A172 (cell line): Measurements from ENCODE around the gene ARV1. TPM values are rescaled to one million over a fixed set of nuclear protein-coding genes. Genes with fewer than 3 reads are reported as not detected.
"Not testable (repeated sequence)": the region's sequence is repeated elsewhere in the genome, so short reads cannot be mapped to it uniquely, and the experiment has no call there.

Experiments
- DNase-seq: peaks from one replicate; pipeline ENCODE4 v3.0.0-alpha.2; 2015; ENCODE audit warnings: low spot score
- total RNA-seq: library from RNA; depleted of rRNA; stranded (reverse); fragments of >200 nt; shearing (Covaris generic); gene quantifications from 2 replicates; pipeline ENCODE4 v1.2.3, GENCODE V29; 2014

The ARV1 gene
- total RNA-seq, 1 experiment from 2014 or later = 69.1 TPM

DNA sequence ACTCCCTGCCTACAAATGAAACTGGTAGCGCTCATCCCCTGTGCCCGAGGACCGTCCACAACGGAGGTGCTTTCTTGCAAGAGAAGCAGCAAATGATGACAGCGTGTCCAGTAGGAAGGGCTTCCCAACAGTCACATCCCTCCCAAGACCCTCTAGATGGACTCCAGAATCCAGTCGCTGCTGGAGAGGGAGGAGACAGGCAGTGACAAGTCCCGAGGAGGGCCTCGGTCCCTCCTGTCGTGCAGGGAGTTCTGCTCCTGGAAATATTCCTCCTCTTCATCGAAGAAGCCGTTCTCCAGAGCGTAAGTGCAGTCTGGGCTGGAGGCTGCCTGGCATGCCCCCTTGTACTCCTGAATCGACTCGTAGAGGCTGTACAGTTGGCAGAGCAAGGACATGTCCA, 40.8 kb downstream of the ARV1 start:
- no peak for DNase-seq

DNA sequence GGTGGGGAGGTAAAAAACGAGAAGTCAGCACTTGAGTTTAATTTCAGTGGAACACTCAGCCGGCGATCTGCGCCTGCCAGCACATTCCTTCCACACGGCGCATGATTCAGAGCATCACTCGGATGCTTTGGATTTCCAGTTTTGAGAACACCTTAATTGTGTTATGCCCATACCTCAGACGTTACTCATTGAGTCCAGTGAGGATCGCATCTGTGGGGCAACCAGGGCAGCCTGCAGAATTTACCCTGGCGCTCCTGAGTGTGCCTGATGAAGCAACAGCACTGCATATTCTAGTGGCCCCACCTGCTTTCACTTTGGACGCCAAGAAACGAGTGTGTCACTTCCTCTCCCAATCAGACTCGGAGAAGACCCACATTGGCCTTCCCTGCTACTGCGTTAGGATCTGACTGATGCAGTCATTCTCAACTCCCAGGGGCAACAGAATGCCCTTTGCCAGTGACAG, 41.3 kb downstream of the ARV1 start:
- DNase-seq = peak; percentile 78

DNA sequence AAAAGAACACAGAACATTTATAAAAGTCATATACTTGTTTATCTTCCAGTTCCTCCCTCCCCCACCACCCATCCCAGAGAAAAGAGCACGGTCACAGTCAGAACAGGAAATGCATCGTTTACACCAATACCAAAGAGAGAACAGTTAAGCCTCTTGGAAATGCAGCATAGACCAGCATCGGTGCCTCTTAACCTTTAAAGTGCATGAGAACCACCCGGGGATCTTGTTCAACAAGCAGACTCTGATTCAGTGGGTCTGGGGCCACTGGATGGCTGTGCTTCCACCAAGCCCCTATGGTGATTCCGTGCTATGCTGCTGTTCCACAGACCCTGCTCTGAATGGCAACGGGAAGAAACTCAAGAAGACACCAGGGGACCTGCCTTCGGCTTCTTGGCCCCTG, 41.9 kb downstream of the ARV1 start:
- peak; percentile 16 for DNase-seq

DNA sequence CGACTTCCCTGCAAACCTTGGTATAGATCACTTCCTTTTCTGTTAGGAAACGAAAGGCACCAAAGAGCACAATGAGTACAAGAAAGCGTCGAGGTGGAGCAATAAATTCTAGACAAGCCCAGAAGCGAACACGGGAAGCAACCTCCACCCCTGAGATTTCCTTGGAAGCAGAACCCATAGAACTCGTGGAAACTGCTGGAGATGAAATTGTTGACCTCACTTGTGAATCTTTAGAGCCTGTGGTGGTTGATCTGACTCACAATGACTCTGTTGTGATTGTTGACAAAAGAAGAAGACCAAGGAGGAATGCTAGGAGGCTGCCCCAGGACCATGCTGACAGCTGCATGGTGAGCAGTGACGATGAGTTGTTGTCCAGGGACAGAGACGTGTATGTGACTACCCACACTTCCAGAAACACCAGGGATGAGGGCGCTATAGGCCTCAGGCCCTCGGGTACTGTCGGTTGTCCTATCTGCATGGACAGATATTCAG, 42.7 kb downstream of the ARV1 start:
- no peak for DNase-seq

DNA sequence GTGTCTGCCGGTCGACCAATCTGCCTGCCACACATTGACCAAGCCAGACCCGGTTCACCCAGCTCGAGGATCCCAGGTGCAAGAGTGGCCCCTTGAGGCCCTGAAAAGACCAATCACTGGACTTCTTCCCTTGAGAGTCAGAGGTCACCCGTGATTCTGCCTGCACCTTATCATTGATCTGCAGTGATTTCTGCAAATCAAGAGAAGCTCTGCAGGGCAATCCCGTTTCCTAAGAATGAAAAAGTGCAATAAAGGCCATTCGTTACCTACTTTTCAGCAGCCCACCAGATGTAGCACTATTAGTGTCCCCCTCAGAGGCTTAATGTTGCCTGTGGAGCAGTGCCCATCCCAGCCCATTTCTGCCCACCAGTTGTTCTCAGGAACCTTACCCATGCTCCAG, 43.6 kb downstream of the ARV1 start:
- DNase-seq = not testable (repeated sequence)

DNA sequence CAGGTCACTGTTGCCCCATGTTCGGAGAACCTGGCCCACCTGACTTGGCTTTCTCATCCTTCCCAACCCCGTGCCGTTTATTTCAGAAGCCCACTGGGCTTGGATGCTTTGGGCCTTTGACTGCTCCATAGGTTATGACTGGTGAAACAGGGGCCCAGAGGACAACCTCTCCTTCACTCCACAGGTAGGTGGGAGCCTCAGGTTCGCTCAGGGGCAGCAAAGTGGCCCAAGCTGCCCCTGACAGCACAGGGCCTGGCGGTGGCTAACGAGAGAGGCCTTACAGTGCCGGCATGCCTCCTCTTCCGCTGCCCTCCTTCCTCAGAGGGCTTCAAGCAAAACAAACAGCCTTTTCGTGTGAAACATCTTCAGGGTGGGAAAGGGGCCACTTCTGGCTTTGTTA, 44.3 kb downstream of the ARV1 start:
- DNase-seq = no peak

DNA sequence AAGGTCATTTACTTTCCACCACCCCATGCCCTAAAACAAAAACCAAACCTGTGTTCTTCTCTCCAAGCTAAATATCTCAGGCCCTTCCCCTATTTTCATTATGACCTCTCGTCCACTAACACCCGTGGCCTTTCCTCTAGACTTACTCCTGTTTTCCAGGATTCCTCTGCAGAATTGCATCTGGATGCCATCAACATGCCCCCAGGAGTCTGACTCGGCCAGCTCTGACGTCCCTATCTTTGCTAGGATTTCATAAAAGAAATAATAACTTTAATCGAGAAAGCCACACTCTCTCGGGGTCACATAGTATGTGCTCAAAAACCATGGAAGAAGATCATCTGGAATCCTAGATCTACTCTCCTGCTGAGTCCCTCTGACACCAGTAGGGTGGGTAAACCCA, 47.7 kb downstream of the ARV1 start:
- no peak for DNase-seq

DNA sequence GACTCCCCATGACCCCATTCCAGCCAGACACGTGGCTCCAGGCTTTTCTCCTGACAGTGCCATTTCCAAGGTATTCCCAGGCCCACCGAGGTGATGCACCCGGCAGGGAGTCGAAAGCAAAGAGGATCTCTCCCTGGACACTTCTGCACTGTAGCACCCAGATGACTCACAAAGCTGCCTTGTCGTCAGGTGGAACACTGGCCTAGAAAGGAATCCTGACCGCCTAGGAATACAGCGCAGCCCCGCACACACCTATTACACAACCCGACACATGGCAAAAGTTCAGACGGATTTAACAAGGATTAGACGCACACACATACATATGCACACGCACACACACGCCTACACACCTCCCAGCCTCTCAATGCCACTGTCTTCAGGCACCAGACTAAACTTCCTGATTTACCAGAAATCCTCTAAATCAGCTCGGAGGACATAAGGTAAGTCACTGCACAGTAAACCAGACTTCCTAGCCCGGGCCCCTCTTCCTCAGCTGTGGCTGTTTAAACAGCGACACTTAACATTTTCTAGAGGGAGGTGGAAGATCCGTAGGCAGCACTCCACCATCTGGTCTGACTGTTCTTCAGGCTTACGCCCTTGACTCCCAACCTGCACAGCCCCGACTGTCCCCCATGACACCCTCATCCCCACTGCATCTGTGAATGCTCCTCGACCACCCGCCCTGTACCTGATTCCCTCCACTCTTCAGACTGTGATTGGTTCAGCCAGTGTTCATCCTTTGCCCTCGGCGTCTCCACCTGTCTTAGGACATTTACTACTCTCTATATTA, 48.4 kb downstream of the ARV1 start:
- DNase-seq = no peak

DNA sequence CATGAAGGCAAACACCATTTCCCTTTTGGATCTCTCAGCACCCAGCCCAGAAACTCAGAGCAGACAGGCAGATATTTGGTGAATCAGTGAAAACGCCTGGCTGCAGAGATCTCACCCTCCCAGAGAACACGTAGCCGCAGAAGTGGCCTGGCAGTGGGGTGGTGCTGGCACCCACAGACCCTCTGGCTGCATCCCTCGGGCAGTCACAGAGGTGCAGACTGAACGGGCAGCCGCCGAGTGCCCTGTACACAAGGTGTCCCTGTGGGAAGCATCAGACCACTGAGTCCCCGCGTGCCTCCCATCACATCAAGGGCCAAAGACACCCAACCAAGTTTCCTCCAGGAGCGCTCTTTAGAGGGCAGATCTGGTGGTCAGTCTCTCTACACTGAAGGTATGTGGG, 49.1 kb downstream of the ARV1 start:
- DNase-seq = no peak

DNA sequence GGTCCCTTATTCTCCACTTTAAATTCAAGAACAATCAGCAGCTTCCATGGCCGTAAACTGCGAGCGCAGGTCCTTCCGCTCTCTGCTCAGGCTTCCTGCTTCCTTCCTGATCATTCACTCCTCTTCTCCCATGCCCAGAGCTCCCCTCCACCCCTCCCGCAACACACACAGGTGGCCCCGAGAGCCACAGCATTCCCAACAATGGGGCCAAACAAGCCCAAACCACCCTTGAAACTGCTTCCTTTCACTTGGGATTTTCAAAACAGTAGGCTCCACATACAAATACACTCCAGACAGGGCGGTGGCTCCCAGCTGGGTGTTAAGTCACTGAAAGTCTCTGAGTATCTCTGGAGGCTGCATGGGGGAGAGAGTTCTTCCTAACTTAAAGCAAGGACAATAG, 49.8 kb downstream of the ARV1 start:
- no peak for DNase-seq

DNA sequence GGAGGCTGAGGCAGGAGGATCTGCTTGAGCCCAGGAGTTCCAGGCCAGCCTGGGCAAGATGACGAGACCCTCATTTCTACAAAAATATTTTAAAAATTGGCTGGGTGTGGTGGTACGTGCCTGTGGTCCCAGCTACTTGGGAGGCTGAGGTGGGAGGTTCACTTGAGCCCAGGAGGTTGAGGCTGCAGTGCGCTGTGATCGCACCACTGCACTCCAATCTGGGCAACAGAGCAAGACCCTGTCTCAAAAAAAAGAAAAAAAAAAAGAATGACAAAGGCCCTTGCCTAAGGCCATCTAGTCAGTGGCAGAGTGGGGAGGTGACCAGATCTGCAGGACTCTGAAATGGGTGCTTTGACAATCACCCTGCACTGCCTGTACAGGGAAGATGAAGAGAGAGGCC, 50.4 kb downstream of the ARV1 start:
- not testable (repeated sequence) for DNase-seq

DNA sequence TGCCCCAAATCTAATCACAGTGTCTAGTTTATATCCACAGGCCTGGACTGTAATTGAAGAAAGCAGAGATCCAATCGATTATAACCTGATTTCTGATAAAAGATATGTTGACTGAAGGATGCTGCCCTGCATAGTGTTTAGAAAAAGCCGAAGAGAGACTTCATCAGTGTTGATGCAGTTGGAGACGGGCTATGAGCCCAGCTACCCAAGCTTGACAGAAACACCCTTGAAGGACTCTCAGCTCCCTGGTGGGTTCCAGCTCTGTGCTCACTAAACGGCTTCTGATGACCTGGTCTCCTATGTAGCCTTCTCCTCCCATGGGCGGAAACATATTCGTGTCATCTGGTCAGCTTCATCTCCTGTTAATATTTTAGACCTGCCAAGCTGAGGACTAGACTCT, 50.9 kb downstream of the ARV1 start:
- DNase-seq = no peak

DNA sequence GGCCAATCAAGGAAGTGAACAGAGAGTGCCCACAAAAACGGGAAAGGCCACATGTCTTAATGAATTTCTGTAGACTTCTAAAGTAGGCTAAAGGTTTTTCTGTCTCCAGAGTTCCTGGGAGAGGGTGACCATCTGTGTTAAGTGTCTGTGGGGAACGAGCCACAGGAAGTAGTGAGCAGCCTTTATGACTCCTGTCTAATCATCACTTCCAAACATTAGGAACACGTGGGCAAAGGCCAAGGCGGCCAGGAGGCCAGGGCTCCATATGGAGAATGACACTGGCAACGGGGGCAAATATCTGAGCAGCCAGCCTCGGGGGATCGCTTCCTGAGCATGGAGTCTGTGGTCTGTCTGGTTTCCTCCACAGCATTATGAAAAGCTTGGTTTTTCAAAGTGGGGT, 54.1 kb downstream of the ARV1 start:
- DNase-seq = no peak

DNA sequence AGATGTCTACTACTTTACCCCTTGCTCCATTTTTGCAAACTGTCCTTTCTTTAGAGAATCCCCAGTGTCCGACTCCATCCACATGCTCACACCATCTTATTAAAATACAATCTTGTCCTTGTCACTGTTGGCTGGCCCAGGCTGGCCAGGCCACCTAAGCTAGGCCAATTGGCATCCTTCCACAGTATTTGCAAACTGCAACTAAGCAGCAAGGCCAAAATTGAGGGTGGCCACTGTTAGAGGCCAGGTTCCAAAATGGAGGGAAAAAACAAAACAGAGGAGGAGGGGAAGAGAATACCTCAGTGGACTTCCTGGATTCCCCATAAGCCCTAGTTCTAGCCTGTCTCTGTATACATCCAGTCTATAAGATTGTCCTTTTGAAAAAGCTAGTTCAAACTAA, 56.9 kb downstream of the ARV1 start:
- no peak for DNase-seq

DNA sequence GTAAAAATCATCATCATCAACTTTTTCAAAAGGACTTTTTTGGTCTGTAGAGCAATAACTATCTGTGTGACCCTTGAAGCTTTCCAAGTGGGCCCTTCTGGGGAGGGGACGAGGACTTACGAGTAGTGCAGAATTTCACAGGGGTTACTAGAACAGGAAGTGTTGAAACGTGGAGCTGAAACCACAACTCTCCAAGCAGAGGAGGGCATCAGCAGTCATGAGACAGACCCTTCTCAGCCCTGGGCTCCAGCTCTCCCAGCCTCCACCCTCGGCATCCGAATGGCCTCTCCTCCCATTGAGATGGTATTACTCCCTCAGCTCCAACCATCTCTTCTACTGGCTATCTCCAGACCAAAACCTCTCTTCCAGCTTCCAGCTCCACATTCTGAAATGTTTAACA, 57.5 kb downstream of the ARV1 start:
- no peak for DNase-seq

DNA sequence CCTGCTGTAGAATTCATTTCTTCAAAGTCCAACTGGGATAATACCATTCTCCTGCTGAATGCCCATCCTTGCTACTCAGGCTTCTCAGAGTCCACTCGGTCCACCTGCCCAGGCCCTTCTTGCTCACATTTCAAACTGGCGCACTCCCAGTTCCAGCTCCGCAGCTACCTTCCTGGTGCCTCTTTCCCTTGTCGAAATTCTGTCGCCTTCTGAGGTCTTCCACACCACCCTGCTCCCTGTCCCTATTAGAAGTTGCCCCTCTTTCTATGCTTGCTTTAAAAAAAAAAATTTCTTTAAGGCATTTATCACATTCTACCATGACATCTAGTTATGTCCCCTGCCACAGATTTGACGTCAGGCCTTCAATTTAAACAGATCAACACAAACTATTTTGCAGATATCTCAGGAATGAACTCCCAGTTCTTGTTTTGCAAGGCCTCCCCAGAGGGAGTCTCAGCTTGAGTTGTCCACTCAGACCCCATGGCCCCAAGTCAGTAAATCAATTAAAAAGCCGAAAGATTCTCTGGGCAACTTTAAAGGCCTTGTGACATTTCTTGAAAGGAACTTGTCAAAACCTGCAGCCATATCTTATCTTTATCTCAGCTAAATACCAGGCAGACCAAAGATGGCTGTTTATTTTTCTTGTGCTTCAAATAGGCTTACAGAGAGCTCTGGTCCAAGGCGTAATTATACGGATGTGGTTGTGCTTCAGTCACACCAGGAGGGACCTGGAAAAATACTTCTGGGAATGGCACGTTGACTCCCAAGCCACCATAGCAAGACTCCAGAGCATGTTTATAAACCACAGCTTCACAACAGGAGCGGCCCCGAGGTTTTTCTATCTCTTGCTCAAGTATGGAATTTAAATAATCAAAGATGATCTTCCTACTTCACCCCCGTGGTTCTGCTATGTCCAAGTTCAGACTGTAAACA, 59.0 kb downstream of the ARV1 start:
- DNase-seq = peak; percentile 47

DNA sequence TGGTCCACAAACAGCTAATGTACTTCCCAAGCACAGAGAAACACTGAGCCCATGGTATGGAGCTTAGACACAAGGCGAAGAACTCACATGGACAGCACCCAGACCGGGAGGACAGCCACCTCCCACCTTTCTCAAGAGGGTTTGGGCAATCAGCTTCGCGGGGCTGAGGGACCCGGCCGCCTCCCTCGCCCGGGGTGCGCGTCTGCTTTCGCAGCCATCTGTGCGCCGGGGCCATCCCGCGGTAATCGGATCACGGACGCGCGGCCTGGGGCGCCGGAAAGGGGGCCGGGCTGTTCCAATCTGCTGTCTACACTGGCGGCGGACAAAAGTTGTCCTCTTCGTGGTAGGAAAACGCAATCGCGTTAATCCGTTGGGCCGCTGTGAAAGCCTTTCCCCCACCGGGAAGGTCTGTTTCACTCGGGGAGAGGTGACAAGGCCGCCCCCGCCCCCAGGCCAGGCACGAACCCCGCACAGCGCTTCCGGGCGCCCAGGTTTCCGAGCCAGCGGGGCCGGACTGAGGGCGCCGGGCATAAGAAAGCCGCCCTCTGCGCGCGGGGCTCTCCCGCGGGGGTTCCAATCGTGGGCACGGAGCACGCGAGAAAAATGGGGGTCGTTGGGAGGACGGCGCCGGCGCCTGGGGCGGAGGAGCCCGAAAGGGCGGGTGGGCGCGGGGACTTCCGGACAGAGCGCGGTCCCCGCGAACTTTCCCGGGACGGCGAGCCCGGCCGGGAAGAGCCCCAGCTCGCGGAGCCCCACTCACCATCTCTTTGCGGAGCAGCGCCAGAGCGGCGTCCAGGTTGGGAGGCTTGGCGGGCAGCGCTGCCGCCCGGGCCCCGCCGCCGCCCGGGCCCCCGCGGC, 60.5 kb downstream of the ARV1 start:
- DNase-seq = peak; percentile 18

DNA sequence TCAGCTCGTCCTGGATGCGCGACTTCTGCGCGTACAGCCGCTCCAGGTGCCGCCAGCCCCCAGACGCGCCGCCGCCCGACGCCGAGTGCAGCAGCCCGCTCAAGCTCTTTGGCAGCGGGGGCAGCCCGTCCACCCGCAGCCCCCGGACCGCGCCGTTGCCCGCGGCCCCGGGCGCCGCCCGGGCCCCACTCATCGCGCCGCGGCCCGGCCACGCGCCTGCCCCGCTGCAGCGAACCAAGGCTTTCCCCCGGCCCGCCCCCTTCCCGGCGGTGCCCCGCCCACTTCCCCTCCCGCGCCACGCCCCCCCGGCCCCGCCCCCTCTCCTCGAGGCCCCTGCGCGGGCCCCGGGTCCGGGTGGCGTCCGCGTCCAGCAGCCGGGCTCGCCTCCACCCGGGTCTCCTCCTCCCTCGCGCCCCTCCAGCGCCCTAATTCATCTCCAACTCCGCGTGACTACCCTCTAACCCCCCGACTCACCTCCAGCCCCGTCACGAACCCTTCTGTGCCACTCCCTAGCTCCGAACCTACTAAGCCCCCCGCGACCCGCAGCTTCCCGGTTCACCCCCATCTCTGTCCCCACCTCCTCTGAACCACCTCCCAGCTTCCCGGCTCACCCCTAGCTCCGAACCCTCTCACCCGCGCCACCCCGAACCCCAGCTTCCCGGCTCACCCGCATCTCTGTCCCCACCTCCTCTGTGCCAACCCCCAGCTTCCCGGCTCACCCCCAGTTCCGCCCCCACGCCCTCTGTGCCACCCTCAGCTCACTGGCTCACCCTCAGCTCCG, 61.3 kb downstream of the ARV1 start, which contains the start of gene FAM89A:
TSS of gene FAM89A (minus strand) at position 236 of the 781 bp plus-strand sequence. CDS start at position 193, 43 bp downstream.
- DNase-seq = no peak

DNA sequence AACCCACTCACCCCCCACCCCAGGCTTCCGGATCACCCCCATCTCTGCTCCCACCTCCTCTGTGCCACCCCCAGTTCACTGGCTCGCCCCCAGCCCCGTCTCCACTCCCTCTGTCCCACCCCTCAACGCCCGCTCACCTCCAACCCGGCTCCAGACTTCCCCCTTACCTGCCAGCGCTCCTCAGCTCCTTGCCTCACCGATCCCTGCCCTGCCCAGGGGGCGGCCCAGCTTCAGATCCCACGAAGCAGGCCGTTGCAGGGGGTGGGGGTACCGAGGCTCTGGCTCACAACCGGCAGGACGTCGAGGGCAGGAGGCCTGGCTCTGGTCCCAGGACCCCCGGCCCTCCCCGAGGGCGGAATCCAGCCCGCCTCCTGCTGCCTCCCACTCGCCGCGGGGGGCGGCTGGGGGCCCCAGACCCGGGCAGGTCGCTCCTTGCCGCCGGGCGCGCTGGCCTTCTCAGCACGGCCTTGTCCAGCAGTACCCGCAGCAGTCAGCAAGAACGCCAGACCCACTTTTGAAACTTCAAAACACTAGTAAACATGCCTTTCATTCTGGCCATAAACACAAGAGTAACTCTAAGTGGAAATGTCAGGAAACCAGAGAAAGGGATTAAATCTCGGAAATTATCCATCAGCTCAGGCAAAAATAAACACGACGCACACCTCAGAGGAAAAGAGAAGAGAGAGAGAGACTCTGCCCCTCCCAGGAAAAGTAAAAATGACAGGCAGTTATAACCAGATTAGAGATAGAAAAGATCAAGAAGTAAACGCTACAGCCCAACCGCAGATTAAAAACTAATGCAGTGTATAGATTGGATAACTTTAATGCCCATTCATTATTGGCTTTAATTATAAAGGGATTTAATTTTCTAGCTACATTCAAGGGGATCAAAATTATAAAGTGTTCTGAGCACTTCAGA, 62.2 kb downstream of the ARV1 start:
- no peak for DNase-seq
